Renal pelvis (tissue), 4 donors: ENCODE results near the gene ARF5. TPM values are rescaled to one million over a fixed set of nuclear protein-coding genes. Genes with fewer than 3 reads are reported as not detected.
A peak's percentile ranks its signal among the peaks of the same experiment; 100 is the strongest.

Experiments
- DNase-seq: peaks from one replicate; pipeline ENCODE4 v3.0.0-alpha.2; 2013
- polyA plus RNA-seq, 3 donors: library from polyadenylated mRNA; unstranded; fragments of 120-200 nt; gene quantifications; one replicate each; pipeline ENCODE4 v1.2.1, GENCODE V29; 2013; ENCODE audit not compliant: insufficient read length in 3 of 3

ARF5 gene
- polyA plus RNA-seq, 3 donors: 178 to 228 (median 208) TPM

GRCh38 chr7:127582361-127582760 lies 5.8 kb upstream of the ARF5 start:
- no peak for DNase-seq

GRCh38 chr7:127584648-127585043 lies 3.6 kb upstream of the ARF5 start:
- DNase-seq: no peak

- DNase-seq: peak; percentile 90
Measured at GRCh38 chr7:127585044-127585953, 2.9 kb upstream of the ARF5 start, which contains the start of gene GCC1. Gene GCC1, minus strand, starts transcription at chr7:127585596. Its CDS starts 414 bp downstream, at chr7:127585182.

GRCh38 chr7:127586346-127586745 lies 1.9 kb upstream of the ARF5 start:
- DNase-seq: no peak

GRCh38 chr7:127587663-127588018 lies 570 bp upstream of the ARF5 start:
- DNase-seq: no peak

- DNase-seq: peak; percentile 60
Measured at GRCh38 chr7:127588697-127589482, 679 bp downstream of the ARF5 start.

- no peak for DNase-seq
Measured at GRCh38 chr7:127589896-127590295, 1.7 kb downstream of the ARF5 start.

GRCh38 chr7:127591189-127591588 lies 3.0 kb downstream of the ARF5 start:
- no peak for DNase-seq

GRCh38 chr7:127591591-127591990 lies 3.4 kb downstream of the ARF5 start:
- DNase-seq: no peak

GRCh38 chr7:127592550-127592949 lies 4.3 kb downstream of the ARF5 start:
- DNase-seq: no peak

- no peak for DNase-seq
Measured at GRCh38 chr7:127594490-127594889, 6.3 kb downstream of the ARF5 start.

GRCh38 chr7:127595737-127596136 lies 7.5 kb downstream of the ARF5 start:
- DNase-seq: no peak

- no peak for DNase-seq
Measured at GRCh38 chr7:127598318-127598717, 10.1 kb downstream of the ARF5 start.

- DNase-seq: no peak
Measured at GRCh38 chr7:127600885-127601284, 12.7 kb downstream of the ARF5 start.

GRCh38 chr7:127608446-127608845 lies 20.2 kb downstream of the ARF5 start:
- DNase-seq: no peak

GRCh38 chr7:127609297-127609696 lies 21.1 kb downstream of the ARF5 start:
- DNase-seq: no peak

GRCh38 chr7:127612263-127612662 lies 24.1 kb downstream of the ARF5 start:
- no peak for DNase-seq

- DNase-seq: no peak
Measured at GRCh38 chr7:127616724-127617123, 28.5 kb downstream of the ARF5 start.

GRCh38 chr7:127618042-127618441 lies 29.8 kb downstream of the ARF5 start, which contains the start of gene PAX4:
Gene PAX4, minus strand, starts transcription at chr7:127618142. Its CDS starts 2,214 bp downstream, at chr7:127615928.
- no peak for DNase-seq

GRCh38 chr7:127618775-127619174 lies 30.6 kb downstream of the ARF5 start:
- no peak for DNase-seq

GRCh38 chr7:127619681-127620405 lies 31.6 kb downstream of the ARF5 start:
- no peak for DNase-seq
